Fibroblast of lung (primary cell): ENCODE data around the gene GPR107. TPM values are rescaled to one million over a fixed set of nuclear protein-coding genes. Genes with fewer than 3 reads are reported as not detected.

Experiments used
- DNase-seq, 2 donors: peaks; one replicate each; pipeline versions ENCODE4 v3.0.0 to v3.0.0-alpha.2; 2010; ENCODE audit warnings: low read depth in 2 of 2
- H2AFZ ChIP-seq: 2 replicates; pipeline ENCODE4 v1.5.1; 2012; ENCODE audit warnings: low read length, control low read depth, inconsistent platforms
- H3K27ac ChIP-seq: 2 replicates; pipeline ENCODE4 v1.5.1; 2011; ENCODE audit warnings: low read length, control low read depth; ENCODE audit not compliant: insufficient read depth
- H3K27me3 ChIP-seq: 2 replicates; pipeline ENCODE4 v1.5.1; 2011; ENCODE audit warnings: mild to moderate bottlenecking, low read length; ENCODE audit not compliant: control insufficient read depth, insufficient read depth
- H3K36me3 ChIP-seq: 2 replicates; pipeline ENCODE4 v1.5.1; 2011; ENCODE audit warnings: low read length; ENCODE audit not compliant: control insufficient read depth, insufficient read depth
- H3K4me1 ChIP-seq: 2 replicates; pipeline ENCODE4 v1.5.1; 2011; ENCODE audit warnings: low read length; ENCODE audit not compliant: control insufficient read depth, insufficient read depth; ENCODE audit errors: extremely low read depth
- H3K4me2 ChIP-seq: 2 replicates; pipeline ENCODE4 v1.5.1; 2011; ENCODE audit warnings: low read length, control low read depth; ENCODE audit not compliant: insufficient read depth; ENCODE audit errors: extremely low read depth
- H3K4me3 ChIP-seq, 4 experiments: fragments of 200-600 bp in 1 of 4; sonication (generic) in 1 of 4; replicated peaks in 1 of 4; 2 replicates each; pipeline ENCODE4 v1.5.1; 2011 to 2016; ENCODE audit warnings: low read length in 4 of 4, low read depth in 3 of 4, mild to moderate bottlenecking in 3 of 4, control low read depth in 2 of 4, inconsistent platforms in 1 of 4, mixed read lengths in 1 of 4; ENCODE audit not compliant: insufficient read depth in 1 of 4; ENCODE audit errors: control extremely low read depth in 1 of 4
- H3K79me2 ChIP-seq: 2 replicates; pipeline ENCODE4 v1.5.1; 2012; ENCODE audit warnings: mild to moderate bottlenecking, low read length, inconsistent platforms; ENCODE audit not compliant: control insufficient read depth, insufficient read depth
- H3K9ac ChIP-seq: 2 replicates; pipeline ENCODE4 v1.5.1; 2011; ENCODE audit warnings: mild to moderate bottlenecking, low read length, control low read depth; ENCODE audit not compliant: insufficient read depth
- H3K9me3 ChIP-seq: 2 replicates; pipeline ENCODE4 v1.5.1; 2012; ENCODE audit warnings: low read depth, low read length; ENCODE audit not compliant: control insufficient read depth, insufficient read depth
- H4K20me1 ChIP-seq: 2 replicates; pipeline ENCODE4 v1.5.1; 2011; ENCODE audit warnings: low read length; ENCODE audit not compliant: control insufficient read depth, insufficient read depth; ENCODE audit errors: extremely low read depth
- CTCF ChIP-seq, 2 donors: IDR thresholded peaks in 1 of 2; conservative IDR thresholded peaks in 1 of 2; 1 replicate in 1 of 2; 2 replicates in 1 of 2; pipeline ENCODE4 v1.5.1; 2011 to 2012; ENCODE audit warnings: low read length in 2 of 2, control low read depth in 1 of 2, inconsistent platforms in 1 of 2, low read depth in 1 of 2, mild to moderate bottlenecking in 1 of 2
- EZH2 ChIP-seq: IDR thresholded peaks from 2 replicates; pipeline ENCODE4 v1.5.1; 2012; ENCODE audit warnings: low read length, control low read depth, mild to moderate bottlenecking; ENCODE audit errors: missing control alignments
- polyA plus RNA-seq, 2 donors: library from polyadenylated mRNA; depleted of rRNA in 1 of 2; stranded (reverse) in 1 of 2; unstranded in 1 of 2; fragments of >200 nt; gene quantifications; 2 replicates each; pipeline ENCODE4 v1.2.1, GENCODE V29; 2011 to 2012; ENCODE audit warnings: missing spikeins in 1 of 2
- total RNA-seq: library from RNA; depleted of rRNA; stranded (reverse); fragments of >200 nt; gene quantifications from 2 replicates; pipeline ENCODE4 v1.2.1, GENCODE V29; 2014

The GPR107 gene
- total and polyA plus RNA-seq, 2 donors (not counting 1 experiment from before 2014, with no cell fraction given): 27.6 to 43.5 TPM

GRCh38 chr9:130112538-130113151, 58.9 kb downstream of the GPR107 start:
- no peak overlapping the region for H2AFZ ChIP-seq
- H3K4me1 ChIP-seq: peaks cover under 1% of the 10 kb centered on the region
- DNase-seq: peak in 1 of 2 donors; percentile 43
- H3K9ac ChIP-seq: no peak overlapping the region
- no peak overlapping the region for H3K4me3 ChIP-seq
- H3K36me3 ChIP-seq: peaks cover 10% of the 10 kb centered on the region
- TF ChIP-seq EZH2: no peak
- TF ChIP-seq CTCF (conservative IDR thresholded peaks at IDR 0.05 in 1 of 2, IDR thresholded peaks at IDR 0.05 in 1 of 2; ENCODE audit: low read depth in 1 of 2, low read length in 2 of 2): no peak
- H3K4me2 ChIP-seq: no peak overlapping the region
- H3K79me2 ChIP-seq: no peaks in the 10 kb centered on the region
- H4K20me1 ChIP-seq: no peaks in the 10 kb centered on the region
- no peak overlapping the region for H3K27ac ChIP-seq
- no peaks in the 10 kb centered on the region for H3K27me3 ChIP-seq
- H3K9me3 ChIP-seq: no peaks in the 10 kb centered on the region

- H3K9ac ChIP-seq: no peak overlapping the region
- H3K4me2 ChIP-seq: no peak overlapping the region
- no peak overlapping the region for H3K27ac ChIP-seq
- no peak overlapping the region for H3K4me3 ChIP-seq
- peaks cover 9% of the 10 kb centered on the region for H3K36me3 ChIP-seq
- no peaks in the 10 kb centered on the region for H3K27me3 ChIP-seq
- no peak overlapping the region for H2AFZ ChIP-seq
- DNase-seq: peak; percentile 52 to 58
- H3K79me2 ChIP-seq: no peaks in the 10 kb centered on the region
- no peaks in the 10 kb centered on the region for H4K20me1 ChIP-seq
- H3K9me3 ChIP-seq: no peaks in the 10 kb centered on the region
- peaks cover 14% of the 10 kb centered on the region for H3K4me1 ChIP-seq
- TF ChIP-seq EZH2: no peak
- TF ChIP-seq CTCF (conservative IDR thresholded peaks at IDR 0.05 in 1 of 2, IDR thresholded peaks at IDR 0.05 in 1 of 2; ENCODE audit: low read depth in 1 of 2, low read length in 2 of 2): no peak
Measured at GRCh38 chr9:130114741-130115140, 61.0 kb downstream of the GPR107 start.

GRCh38 chr9:130116346-130116745, 62.6 kb downstream of the GPR107 start:
- H3K4me3 ChIP-seq: no peak overlapping the region
- no peak overlapping the region for H3K27ac ChIP-seq
- H3K9ac ChIP-seq: no peak overlapping the region
- H3K36me3 ChIP-seq: peaks cover 2% of the 10 kb centered on the region
- H3K4me2 ChIP-seq: no peak overlapping the region
- H3K4me1 ChIP-seq: peaks cover 14% of the 10 kb centered on the region
- H4K20me1 ChIP-seq: no peaks in the 10 kb centered on the region
- no peak overlapping the region for H2AFZ ChIP-seq
- no peaks in the 10 kb centered on the region for H3K27me3 ChIP-seq
- no peak for DNase-seq
- no peaks in the 10 kb centered on the region for H3K79me2 ChIP-seq
- H3K9me3 ChIP-seq: no peaks in the 10 kb centered on the region
- TF ChIP-seq EZH2 (no peak), CTCF (conservative IDR thresholded peaks at IDR 0.05 in 1 of 2, IDR thresholded peaks at IDR 0.05 in 1 of 2; ENCODE audit: low read depth in 1 of 2, low read length in 2 of 2) (no peak)
